NCI-H524 (cell line): ENCODE results near the gene SLC6A7.
A peak's percentile ranks its signal among the peaks of the same experiment; 100 is the strongest.

Experiments
- DNase-seq, 2 experiments: peaks; one replicate each; lab custom pipeline; 2025; lab: John Stamatoyannopoulos, UW

SLC6A7 gene

GRCh38 chr5:150190503-150190979 is 679 bp downstream of the SLC6A7 start:
- DNase-seq, result no peak

GRCh38 chr5:150190987-150191386 is 1.1 kb downstream of the SLC6A7 start:
- DNase-seq, result no peak

GRCh38 chr5:150192462-150192861 is 2.6 kb downstream of the SLC6A7 start:
- peak; percentile 39 to 66 for DNase-seq

DNA sequence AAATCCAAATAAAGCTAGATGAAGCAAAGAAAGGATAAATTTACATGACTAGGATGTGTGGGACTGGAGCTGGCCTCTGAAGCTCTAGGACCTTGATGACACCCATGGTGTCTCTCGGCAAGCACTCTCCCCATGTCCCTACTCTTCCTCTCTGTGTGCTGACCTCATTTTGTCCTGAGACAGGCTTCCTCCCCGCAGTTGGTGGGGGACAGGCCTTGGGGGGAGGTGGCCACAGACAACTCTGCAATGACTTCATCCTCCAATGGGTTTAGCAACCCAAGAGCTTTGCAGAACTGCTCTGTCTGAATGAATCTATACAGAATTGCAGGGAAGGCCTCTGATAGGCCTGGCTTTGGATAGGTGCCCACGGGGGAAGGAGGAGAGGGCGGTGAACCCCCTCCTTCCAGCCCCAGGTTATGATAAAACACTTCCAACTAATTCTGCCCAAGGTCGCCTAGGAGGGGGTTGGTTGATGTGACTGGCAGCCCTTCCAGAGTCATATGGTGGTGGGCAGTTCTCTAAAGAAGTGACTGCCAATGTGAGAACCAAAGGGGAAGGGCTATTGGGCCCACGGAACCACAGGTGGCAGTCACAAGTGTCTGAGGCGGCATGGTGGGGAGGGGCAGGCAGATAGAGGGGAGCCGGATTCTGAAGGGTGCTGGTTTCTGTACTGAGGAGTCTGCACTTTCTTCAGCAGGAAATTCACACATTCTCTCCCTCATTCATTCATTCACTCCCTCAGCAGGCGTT is 6.0 kb downstream of the SLC6A7 start:
- no peak for DNase-seq

DNA sequence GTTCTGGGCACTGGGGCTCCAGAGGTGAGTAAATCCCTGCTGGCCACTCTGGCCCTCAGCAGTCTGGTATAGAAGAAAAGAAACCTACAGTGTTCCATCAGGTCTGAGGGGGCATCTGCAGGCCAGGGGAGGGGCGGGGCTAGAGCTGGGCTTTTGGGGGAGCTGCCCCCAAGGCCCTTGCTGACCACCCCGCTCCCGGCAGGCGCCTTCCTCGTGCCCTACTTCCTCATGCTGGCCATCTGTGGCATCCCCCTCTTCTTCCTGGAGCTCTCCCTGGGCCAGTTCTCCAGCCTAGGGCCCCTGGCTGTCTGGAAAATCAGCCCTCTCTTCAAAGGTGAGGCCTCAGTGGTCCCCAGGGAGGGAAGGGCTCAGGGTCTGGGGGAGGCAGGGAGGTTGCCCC is 6.7 kb downstream of the SLC6A7 start:
- no peak for DNase-seq

DNA sequence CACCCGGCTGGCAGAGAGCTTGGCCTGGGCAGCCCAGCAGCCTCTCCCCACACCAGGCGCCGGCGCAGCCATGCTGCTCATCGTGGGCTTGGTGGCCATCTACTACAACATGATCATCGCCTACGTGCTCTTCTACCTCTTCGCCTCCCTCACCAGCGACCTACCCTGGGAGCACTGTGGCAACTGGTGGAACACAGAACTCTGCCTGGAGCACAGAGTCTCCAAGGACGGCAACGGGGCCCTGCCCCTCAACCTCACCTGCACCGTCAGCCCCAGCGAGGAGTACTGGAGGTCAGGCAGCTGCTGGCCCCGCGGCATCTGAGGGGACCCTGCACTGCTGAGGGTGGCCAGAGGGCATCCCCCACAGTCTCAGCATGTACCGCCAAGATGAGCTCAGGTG is 7.1 kb downstream of the SLC6A7 start:
- no peak for DNase-seq

DNA sequence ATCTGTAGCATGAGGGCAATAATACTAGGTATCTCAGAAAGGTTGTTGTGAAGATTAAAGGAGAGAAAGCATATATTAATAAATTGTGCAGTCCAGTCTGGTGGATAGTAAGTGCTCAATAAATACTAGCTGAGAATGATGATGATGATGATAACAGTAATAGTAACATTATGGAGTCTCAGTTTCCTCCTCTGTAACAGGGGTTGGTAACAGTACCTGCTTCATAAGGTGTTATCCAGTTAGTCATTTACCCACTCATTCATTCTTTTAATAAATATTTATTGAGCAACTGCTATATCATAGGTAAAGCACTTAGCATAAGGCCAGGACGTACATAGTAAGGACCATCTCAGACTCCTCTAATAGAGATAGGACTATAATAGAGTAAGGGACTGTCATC is 7.6 kb downstream of the SLC6A7 start:
- DNase-seq, result no peak

DNA sequence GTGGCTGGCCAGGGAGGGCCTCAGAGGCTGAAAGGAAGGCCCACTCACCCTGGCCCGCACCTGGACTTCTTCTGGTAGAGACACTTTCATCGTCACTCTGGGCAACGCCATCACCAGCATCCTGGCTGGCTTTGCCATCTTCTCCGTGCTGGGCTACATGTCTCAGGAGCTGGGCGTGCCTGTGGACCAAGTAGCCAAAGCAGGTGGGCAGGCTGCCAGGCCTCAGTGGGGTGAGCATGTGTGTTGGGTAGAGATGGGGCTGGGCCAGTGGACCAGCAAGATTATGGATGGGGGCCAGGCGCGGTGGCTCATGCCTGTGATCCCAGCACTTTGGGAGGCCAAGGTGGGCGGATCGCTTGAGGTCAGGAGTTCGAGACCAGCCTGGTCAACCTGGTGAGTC is 12.6 kb downstream of the SLC6A7 start:
- no peak for DNase-seq

DNA sequence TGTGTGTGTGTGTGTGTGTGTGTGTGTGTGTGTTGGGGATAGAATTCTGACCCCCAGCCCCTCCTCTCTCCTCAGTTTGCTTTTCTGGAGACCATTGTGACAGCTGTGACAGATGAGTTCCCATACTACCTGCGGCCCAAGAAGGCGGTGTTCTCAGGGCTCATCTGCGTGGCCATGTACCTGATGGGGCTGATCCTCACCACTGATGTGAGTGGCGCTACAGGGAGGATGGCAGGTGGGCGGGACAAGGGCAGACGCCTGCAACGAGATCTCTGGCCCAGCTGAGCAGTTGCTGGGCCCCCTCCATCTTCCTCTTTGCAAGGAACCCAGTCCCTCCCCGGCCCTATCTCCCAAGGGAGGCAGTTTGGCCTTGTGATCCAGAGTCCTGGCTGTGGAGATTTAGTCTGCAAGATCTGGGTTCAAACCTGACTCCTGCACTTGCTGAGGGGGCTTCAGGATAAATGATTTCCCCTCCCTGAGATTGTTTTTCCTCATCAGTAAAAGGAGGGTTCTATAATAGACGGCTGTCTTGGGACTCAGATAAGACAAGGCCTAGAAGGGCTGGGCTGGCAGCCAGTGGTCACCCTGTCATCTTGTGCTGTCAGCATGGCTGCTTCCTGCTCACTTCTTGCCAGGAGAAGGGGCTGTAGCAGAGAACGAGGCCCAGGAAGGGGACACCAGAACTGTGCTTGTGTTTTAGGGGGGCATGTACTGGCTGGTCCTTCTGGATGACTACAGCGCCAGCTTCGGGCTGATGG is 14.1 kb downstream of the SLC6A7 start:
- DNase-seq, result no peak

GRCh38 chr5:150204590-150204960 is 14.7 kb downstream of the SLC6A7 start:
- no peak for DNase-seq

DNA sequence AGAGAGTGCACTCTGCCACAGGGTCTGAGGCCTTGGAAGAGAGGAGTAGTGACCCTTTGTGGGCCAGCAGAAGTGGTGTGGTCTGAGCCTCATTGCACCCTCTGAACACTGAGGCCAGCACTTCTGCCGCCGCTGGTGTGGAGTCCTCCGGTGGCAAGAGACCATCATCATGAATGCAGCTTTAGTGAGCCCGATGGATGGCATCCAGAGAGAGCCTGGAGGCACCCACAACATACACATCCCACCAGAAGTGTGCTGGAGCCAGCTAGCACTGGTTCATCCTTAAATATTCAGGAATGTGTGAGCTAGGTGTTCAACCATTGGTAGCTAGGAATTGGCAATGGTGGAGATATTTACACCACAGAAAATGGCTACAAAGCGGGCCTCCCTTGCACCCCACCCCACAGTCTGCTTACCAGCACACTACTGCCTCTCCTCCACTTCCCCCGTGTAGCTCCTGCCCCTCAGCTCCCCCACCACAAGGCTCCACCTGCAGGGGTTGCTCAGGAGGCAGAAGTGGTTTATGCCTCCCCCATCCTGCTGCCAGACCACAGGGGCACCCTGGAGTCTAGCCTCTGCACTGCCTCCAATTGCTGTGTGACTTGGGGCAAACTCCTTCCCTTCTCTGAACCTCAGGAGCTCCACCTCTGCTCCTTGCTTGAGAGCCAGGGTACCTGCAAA is 16.4 kb downstream of the SLC6A7 start:
- DNase-seq, result no peak

DNA sequence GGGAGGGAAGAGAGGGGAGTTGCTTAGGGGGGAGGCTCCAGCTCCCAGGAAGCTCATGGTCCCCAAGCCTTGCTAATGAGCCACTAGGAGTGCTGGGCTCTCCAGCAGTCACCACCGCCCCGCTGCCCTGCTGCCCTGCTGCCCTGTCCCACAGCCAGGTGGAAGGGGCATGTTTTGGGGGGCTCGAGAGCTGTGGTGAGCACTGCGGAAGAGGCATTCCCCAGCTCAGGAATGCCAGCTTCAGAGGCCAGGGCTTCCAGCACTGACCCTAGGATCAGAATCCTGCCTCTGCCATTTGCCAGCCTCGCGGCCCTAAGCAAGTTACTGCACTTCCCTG is 16.9 kb downstream of the SLC6A7 start:
- DNase-seq, result no peak

DNA sequence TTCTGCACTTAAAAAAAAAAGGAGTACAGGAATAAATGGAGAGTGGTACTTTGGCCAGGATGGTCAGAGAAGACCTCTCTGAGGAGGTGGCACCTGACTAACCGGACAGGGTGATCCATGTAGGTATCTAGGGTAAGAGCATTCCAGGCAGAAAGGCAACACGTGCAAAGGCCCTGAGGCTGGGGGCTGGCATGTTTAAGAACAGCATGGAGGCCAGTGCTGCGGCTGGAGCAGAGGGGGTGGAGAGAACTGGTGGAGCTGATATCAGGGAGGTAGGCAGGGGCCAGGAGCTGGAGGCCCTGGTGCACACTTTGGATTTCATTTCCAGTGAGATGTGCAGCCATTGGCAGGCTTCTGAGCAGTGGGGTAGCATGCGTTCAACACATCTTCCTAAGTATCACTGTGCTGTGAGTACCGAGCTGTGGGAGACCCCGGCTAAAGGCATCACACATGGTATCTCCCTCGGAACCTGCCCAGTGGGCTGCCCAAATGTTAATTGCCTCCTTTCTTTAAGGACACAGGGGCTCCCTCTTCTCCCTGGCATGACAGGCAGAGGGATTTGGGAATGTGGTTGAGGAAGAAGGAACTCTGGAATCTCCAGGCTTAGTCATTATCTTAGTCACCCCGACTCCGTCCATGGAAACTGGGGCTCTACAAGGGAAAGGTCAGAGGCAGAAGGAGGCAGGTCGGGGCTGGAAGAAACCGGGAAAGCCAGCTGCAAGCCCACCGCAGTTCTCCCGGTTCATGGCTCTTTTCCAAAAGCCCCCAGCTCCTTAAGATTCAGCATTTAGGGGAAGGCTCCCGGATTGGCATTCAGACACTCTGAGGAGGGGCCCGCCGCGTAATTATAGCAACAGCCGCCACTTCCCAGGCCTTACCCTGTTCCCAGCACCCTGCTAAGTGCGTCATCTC is 18.6 kb downstream of the SLC6A7 start:
- no peak for DNase-seq

DNA sequence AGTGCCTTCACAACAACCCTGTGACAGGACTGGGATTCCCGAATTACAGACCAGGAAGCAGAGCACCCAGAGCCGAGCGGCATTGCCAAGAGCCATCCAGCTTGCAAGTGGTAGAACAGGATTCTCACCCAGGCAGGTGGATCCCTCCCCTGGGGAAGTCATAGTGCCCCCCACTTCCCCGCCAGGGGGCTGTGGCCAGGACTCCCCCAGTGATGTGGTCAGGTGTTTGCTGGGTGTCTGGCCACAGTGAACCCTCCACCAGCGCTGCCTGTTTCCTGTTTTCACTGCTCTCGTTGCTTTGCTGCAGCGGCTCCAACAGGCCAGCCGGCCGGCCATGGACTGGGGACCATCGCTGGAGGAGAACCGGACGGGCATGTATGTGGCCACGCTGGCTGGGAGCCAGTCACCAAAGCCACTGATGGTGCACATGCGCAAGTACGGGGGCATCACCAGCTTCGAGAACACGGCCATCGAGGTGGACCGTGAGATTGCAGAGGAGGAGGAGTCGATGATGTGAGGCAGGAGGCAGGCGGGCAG is 19.3 kb downstream of the SLC6A7 start:
- no peak for DNase-seq

DNA sequence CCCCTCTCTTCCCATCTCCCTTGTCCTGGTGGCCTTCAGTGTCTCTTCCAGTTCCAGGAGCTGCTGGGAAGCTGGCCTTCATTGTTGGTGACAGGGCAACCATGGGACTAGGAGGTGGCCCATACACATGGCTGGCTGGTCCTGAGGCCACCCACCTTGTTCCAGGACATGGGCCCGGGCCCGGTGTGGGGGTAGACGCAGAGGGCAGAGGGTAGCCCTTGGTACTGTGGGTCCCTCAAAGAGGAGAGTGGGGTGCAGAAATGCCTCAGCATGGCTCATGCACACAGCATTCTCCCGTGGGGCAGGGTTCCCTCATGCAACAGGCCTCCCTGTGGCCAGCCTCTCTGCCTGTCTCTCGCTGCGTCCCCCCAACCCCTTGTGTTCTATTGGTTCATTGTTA is 20.8 kb downstream of the SLC6A7 start:
- no peak for DNase-seq

DNA sequence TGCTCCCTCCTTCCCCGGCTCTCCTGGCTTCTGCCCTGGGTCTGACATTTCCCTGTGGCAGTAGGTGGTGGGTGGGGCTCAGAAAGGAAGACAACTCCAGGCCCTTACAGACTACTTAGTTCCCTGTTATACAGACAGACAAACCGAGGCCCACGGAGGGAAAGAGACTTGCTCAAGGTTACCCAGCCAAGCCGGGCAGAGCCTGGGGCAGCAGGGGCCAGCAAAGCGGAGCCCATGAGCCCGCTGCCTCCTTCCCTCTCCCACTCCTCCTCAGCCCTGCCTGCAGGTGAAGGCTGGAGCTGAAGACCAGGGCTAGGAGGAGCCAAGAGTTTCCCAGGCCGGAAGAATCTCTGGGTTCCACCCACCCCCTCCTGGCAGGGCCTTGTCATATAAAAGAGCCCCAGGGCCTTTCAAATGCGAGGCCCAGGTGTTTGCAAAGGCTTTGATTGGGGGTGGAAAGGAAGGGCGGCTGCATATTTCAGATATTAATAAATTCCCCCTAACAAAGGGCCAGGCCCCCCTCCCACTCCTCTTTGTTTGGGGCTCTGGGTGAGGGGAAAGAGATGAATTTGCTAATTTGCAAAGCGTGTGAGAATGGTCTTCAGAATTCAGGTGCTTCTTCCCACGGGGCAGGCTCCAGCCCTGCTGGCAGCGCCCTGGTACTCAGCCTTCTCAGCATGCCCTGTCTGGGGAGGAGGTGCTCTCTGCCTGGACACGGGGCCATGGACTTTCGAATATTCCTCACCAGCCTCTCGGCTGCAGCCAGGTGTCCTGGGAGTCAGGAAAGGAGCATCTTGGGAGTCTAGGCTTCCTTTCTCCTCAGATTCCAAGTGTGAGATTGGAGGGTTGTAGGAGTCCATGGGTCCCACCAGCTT is 21.5 kb downstream of the SLC6A7 start:
- no peak for DNase-seq

- no peak for DNase-seq
Measured at GRCh38 chr5:150213530-150213929, 23.7 kb downstream of the SLC6A7 start.

DNA sequence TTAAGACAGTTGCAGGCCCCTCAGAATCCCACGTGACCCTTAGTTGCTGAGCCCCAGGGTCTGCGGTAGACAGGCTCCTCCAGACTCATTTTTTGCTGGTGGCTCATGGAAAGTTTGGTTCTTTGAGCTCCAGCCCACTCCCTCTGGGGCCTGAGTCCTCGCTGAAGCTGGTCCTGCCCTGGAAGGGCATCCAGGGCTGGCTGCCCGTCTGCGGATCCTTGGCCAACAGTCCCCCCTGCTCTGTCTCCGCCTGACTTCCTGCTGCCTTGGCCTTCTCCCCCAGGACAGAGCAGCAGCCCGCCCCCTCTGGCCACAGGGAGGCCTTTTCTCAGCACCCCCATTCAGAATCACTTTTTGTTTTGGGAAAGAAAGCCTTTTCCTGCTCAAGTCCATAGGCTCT is 24.4 kb downstream of the SLC6A7 start:
- DNase-seq, result no peak

DNA sequence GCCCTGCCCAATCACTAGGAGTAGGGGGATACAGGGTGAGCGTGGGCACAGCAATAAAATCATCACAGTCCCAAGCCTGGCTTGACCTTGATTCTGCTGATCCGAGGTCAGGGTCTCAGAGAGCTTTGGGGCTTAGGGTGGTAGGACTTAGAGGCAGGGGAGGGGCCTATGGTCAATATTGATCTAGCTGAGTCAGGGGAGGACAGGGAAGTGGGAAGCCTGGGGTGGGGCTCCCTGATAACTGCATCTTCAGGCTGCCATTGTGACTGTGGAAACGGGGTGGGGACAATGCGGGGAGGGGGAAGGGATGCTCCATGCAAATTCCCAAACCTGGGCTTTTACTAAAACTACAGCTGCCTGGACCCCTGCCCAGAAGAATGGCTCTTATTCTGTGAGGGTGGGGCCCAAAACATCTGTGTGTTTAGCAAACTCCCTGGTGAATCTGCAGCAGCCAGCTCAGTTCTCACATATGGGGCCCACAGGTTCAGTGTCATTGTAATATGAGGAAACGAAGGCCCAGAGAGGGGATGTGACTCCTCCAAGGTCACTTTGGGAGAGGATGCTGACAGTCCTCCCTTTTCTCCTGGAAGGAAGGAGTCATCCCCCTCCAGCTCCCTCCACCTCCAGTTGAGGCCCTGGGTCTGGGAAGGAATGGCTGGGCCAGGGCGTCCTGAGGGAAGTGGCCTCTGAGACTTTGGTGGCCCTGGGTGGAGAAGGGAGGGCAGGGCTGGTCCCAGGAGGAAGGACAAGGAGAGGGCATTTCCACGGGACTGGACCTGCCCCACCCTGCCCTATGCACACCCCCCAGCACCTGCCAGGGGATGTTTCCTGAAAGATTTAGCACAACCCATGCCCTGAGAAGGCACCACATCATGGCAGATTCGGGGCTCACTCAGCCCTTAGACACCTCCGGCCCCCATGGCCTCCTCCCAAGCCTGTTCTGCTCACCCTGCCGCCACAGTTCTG is 26.4 kb downstream of the SLC6A7 start:
- no peak for DNase-seq

DNA sequence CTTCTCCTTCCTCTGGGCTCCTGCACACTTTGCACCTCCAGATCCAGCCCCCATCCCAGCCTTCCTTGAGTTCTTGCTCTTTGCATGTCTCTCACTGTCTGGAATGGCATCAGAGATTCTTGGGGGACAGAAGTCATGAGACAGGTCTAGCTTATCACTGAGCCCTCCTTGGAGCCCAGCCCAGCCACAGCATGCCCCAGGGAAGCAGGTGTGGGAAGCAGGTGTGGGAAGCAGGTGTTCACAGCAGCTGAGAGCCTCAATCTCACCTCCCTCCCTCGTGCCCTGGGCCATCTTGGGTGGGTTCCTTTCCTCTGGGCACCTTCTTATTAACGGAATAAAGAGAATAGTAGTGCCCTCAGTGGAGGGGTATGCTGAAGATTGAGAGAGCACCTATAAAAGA is 27.2 kb downstream of the SLC6A7 start:
- DNase-seq, result no peak
